ENCODE results near the gene RAD51B. TPM values are rescaled to one million over a fixed set of nuclear protein-coding genes. Genes with fewer than 3 reads are reported as not detected.

RAD51B gene
- total RNA-seq, 1 experiment from 2014 or later = 16.7 TPM

DNA sequence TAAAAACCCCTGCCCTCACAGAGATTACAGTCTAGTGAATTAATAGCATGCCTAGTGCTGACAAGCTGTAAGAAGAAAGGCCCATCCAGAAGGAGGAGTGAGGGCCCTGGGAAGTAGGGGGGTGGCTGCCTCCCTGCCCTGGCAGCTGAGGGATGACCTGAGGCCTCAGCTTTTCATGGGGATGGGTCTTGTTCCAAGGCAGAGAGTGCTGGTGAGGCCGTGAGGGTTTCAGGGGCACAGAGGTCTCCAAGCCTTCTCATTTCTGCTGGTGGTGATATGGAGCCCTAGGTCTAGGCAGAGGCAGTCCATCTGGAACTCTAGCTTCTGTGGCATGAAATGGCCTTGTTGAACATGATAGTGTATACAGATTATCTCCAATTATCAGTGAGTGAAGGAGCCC lies 858.9 kb downstream of the RAD51B start:
- H3K79me2 ChIP-seq (ENCODE audit: insufficient read depth, low read length) = no peaks in the 10 kb centered on the region
- H3K27me3 ChIP-seq (ENCODE audit: insufficient read depth, low read length) = no peaks in the 10 kb centered on the region
- H4K8ac ChIP-seq (replicated peaks; ENCODE audit: insufficient read length, low read depth, low read length) = no peak overlapping the region
- no peak overlapping the region for H2AK5ac ChIP-seq (ENCODE audit: insufficient read length, low read length)
- no peak overlapping the region for H2BK15ac ChIP-seq (ENCODE audit: low read depth, low read length)
- H3K14ac ChIP-seq (ENCODE audit: insufficient read depth, low read length) = no peak overlapping the region
- no peak overlapping the region for H3K23ac ChIP-seq (ENCODE audit: insufficient read length, low read depth, low read length)
- no CpG with 5 or more reads among the region's 1 CpG for WGBS (ENCODE audit: extremely low coverage, insufficient read length, low lambda C conversion rate)
- no peak overlapping the region for H3K56ac ChIP-seq (ENCODE audit: insufficient read length, low read depth, low read length)
- no peak for DNase-seq
- Mint-ChIP-seq H3K4me3 (no peak overlapping the region), H3K27me3 (ENCODE audit: low read depth) (no peaks in the 10 kb centered on the region), H3K36me3 (ENCODE audit: insufficient read depth in 1 of 3, low read depth in 3 of 3) (no peaks in the 10 kb centered on the region; a peak in 1 of 7 replicates), H3K9me3 (no peaks in the 10 kb centered on the region), H3K27ac (no peak overlapping the region; a peak in 1 of 7 replicates), H3K4me1 (peaks cover 24 to 27% of the 10 kb centered on the region in 2 experiments)
- no peak overlapping the region for H3K27ac ChIP-seq (ENCODE audit: insufficient read length, low read depth, low read length)
- no peaks in the 10 kb centered on the region for H3K9me3 ChIP-seq (ENCODE audit: control insufficient read depth, low read depth, low read length)
- no peak overlapping the region for H3T11ph ChIP-seq (ENCODE audit: low read length)
- no peak overlapping the region for H2BK12ac ChIP-seq (ENCODE audit: insufficient read length, low read depth, low read length)
- no peak overlapping the region for H2BK20ac ChIP-seq (ENCODE audit: low read depth, low read length, poor library complexity, severe bottlenecking)
- no peak overlapping the region for H4K91ac ChIP-seq (ENCODE audit: insufficient read length, low read depth, low read length)
- no peak overlapping the region for H3K9ac ChIP-seq (ENCODE audit: extremely low read depth, insufficient read length, low read length)
- TF ChIP-seq, protein P1, sequence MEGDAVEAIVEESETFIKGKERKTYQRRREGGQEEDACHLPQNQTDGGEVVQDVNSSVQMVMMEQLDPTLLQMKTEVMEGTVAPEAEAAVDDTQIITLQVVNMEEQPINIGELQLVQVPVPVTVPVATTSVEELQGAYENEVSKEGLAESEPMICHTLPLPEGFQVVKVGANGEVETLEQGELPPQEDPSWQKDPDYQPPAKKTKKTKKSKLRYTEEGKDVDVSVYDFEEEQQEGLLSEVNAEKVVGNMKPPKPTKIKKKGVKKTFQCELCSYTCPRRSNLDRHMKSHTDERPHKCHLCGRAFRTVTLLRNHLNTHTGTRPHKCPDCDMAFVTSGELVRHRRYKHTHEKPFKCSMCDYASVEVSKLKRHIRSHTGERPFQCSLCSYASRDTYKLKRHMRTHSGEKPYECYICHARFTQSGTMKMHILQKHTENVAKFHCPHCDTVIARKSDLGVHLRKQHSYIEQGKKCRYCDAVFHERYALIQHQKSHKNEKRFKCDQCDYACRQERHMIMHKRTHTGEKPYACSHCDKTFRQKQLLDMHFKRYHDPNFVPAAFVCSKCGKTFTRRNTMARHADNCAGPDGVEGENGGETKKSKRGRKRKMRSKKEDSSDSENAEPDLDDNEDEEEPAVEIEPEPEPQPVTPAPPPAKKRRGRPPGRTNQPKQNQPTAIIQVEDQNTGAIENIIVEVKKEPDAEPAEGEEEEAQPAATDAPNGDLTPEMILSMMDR (conservative IDR thresholded peaks at IDR 0.05) = no peak
- H3K18ac ChIP-seq (ENCODE audit: insufficient read length, low read depth, low read length) = no peak overlapping the region
- H4K20me1 ChIP-seq (ENCODE audit: control insufficient read depth, insufficient read depth, insufficient read length) = no peaks in the 10 kb centered on the region
- H3K4me2 ChIP-seq (ENCODE audit: insufficient read depth, insufficient read length, low read length) = no peak overlapping the region
- H4K5ac ChIP-seq (ENCODE audit: insufficient read length, low read depth, low read length) = no peak overlapping the region
- no peak overlapping the region for H2BK5ac ChIP-seq (ENCODE audit: insufficient read length, low read length)
- no peak overlapping the region for H2BK120ac ChIP-seq (ENCODE audit: low read depth, low read length, poor library complexity, severe bottlenecking)
- no peaks in the 10 kb centered on the region for H3K23me2 ChIP-seq (ENCODE audit: insufficient read length, low read depth, low read length, poor library complexity, severe bottlenecking)
- H3K79me1 ChIP-seq (ENCODE audit: insufficient read depth, low read depth, low read length, poor library complexity, severe bottlenecking) = no peaks in the 10 kb centered on the region
- H2AFZ ChIP-seq (ENCODE audit: low read length) = no peak overlapping the region
- H3K4me1 ChIP-seq (ENCODE audit: insufficient read depth, low read length) = peaks cover 5% of the 10 kb centered on the region
- H3K4ac ChIP-seq (ENCODE audit: low read depth, low read length) = no peak overlapping the region
